H9 (cell line): ENCODE results near the gene OXSR1. TPM values are rescaled to one million over a fixed set of nuclear protein-coding genes. Genes with fewer than 3 reads are reported as not detected.

Experiments
- DNase-seq: peaks from one replicate; pipeline ENCODE4 v3.0.0-alpha.2; 2017
- H2AFZ ChIP-seq: one replicate; pipeline ENCODE4 v1.6.1; 2013; ENCODE audit warnings: mild to moderate bottlenecking, low read length, control low read depth, moderate library complexity
- H2AK5ac ChIP-seq: 2 replicates; pipeline ENCODE4 v1.6.1; 2013; ENCODE audit warnings: low read length, control low read depth, mixed read lengths; ENCODE audit not compliant: insufficient read length
- H2BK120ac ChIP-seq: one replicate; pipeline ENCODE4 v1.6.1; 2013; ENCODE audit warnings: low read depth, mild to moderate bottlenecking, low read length, control low read depth, inconsistent platforms; ENCODE audit not compliant: poor library complexity, severe bottlenecking
- H2BK12ac ChIP-seq: 2 replicates; pipeline ENCODE4 v1.6.1; 2013; ENCODE audit warnings: low read length, control low read depth, mixed read lengths, low read depth; ENCODE audit not compliant: insufficient read length
- H2BK15ac ChIP-seq: 2 replicates; pipeline ENCODE4 v1.6.1; 2013; ENCODE audit warnings: low read depth, low read length, control low read depth
- H2BK20ac ChIP-seq: one replicate; pipeline ENCODE4 v1.6.1; 2013; ENCODE audit warnings: low read depth, mild to moderate bottlenecking, low read length, control low read depth, inconsistent platforms; ENCODE audit not compliant: poor library complexity, severe bottlenecking
- H2BK5ac ChIP-seq: 2 replicates; pipeline ENCODE4 v1.6.1; 2013; ENCODE audit warnings: low read length, control low read depth, mixed read lengths; ENCODE audit not compliant: insufficient read length
- H3K14ac ChIP-seq: 2 replicates; pipeline ENCODE4 v1.6.1; 2013; ENCODE audit warnings: low read length, control low read depth; ENCODE audit not compliant: insufficient read depth
- H3K18ac ChIP-seq: 2 replicates; pipeline ENCODE4 v1.6.1; 2013; ENCODE audit warnings: low read depth, mild to moderate bottlenecking, mixed read lengths, low read length, control low read depth; ENCODE audit not compliant: insufficient read length
- H3K23ac ChIP-seq: 2 replicates; pipeline ENCODE4 v1.6.1; 2013; ENCODE audit warnings: low read length, control low read depth, mixed read lengths, low read depth; ENCODE audit not compliant: insufficient read length
- H3K23me2 ChIP-seq: 2 replicates; pipeline ENCODE4 v1.6.1; 2013; ENCODE audit warnings: low read depth, mild to moderate bottlenecking, mixed read lengths, low read length, control low read depth; ENCODE audit not compliant: insufficient read length, poor library complexity, severe bottlenecking
- H3K27ac ChIP-seq: 2 replicates; pipeline ENCODE4 v1.5.1; 2013; ENCODE audit warnings: low read length, control low read depth, mixed read lengths, low read depth; ENCODE audit not compliant: insufficient read length
- H3K27me3 ChIP-seq: 2 replicates; pipeline ENCODE4 v1.6.1; 2013; ENCODE audit warnings: low read length, control low read depth, inconsistent platforms; ENCODE audit not compliant: insufficient read depth
- H3K4ac ChIP-seq: 2 replicates; pipeline ENCODE4 v1.6.1; 2013; ENCODE audit warnings: low read depth, mild to moderate bottlenecking, control low read depth, inconsistent platforms, low read length, moderate library complexity
- H3K4me1 ChIP-seq: 2 replicates; pipeline ENCODE4 v1.6.1; 2013; ENCODE audit warnings: low read length, control low read depth, inconsistent platforms; ENCODE audit not compliant: insufficient read depth
- H3K4me2 ChIP-seq: 2 replicates; pipeline ENCODE4 v1.6.1; 2013; ENCODE audit warnings: low read length, control low read depth, mixed read lengths; ENCODE audit not compliant: insufficient read length, insufficient read depth
- H3K56ac ChIP-seq: 2 replicates; pipeline ENCODE4 v1.6.1; 2013; ENCODE audit warnings: low read depth, mild to moderate bottlenecking, mixed read lengths, low read length, control low read depth; ENCODE audit not compliant: insufficient read length
- H3K79me1 ChIP-seq: 2 replicates; pipeline ENCODE4 v1.6.1; 2013; ENCODE audit warnings: low read depth, mild to moderate bottlenecking, moderate library complexity, low read length, control low read depth, inconsistent platforms; ENCODE audit not compliant: insufficient read depth, poor library complexity, severe bottlenecking
- H3K79me2 ChIP-seq: 2 replicates; pipeline ENCODE4 v1.6.1; 2013; ENCODE audit warnings: low read length, control low read depth, inconsistent platforms; ENCODE audit not compliant: insufficient read depth
- H3K9ac ChIP-seq: 2 replicates; pipeline ENCODE4 v1.6.1; 2013; ENCODE audit warnings: low read length, control low read depth, mixed read lengths; ENCODE audit not compliant: insufficient read length; ENCODE audit errors: extremely low read depth
- H3K9me3 ChIP-seq: one replicate; pipeline ENCODE4 v1.6.1; 2013; ENCODE audit warnings: low read depth, low read length, inconsistent platforms; ENCODE audit not compliant: control insufficient read depth
- H3T11ph ChIP-seq: one replicate; pipeline ENCODE4 v1.6.1; 2013; ENCODE audit warnings: mild to moderate bottlenecking, low read length, control low read depth, inconsistent platforms
- H4K20me1 ChIP-seq: one replicate; pipeline ENCODE4 v1.6.1; 2013; ENCODE audit not compliant: control insufficient read depth, insufficient read length, insufficient read depth
- H4K5ac ChIP-seq: 2 replicates; pipeline ENCODE4 v1.6.1; 2013; ENCODE audit warnings: low read depth, mild to moderate bottlenecking, mixed read lengths, low read length, control low read depth; ENCODE audit not compliant: insufficient read length
- H4K8ac ChIP-seq: replicated peaks from 2 replicates; pipeline ENCODE4 v1.6.1; 2013; ENCODE audit warnings: low read length, control low read depth, mixed read lengths, low read depth; ENCODE audit not compliant: insufficient read length
- H4K91ac ChIP-seq: 2 replicates; pipeline ENCODE4 v1.6.1; 2013; ENCODE audit warnings: low read depth, mild to moderate bottlenecking, moderate library complexity, mixed read lengths, low read length, control low read depth; ENCODE audit not compliant: insufficient read length
- H3K27ac Mint-ChIP-seq, 3 experiments: 2 replicates in 2 of 3; 3 replicates in 1 of 3; pipeline ENCODE4 v1.8.0; 2020 to 2021; ENCODE audit warnings: mixed read lengths in 3 of 3, mild to moderate bottlenecking in 1 of 3, moderate library complexity in 1 of 3
- H3K27me3 Mint-ChIP-seq: 2 replicates; pipeline ENCODE4 v1.8.0; 2021; ENCODE audit warnings: low read depth, mild to moderate bottlenecking, moderate library complexity, mixed read lengths
- H3K36me3 Mint-ChIP-seq, 3 experiments: 2 replicates in 2 of 3; 3 replicates in 1 of 3; pipeline ENCODE4 v1.8.0; 2020 to 2021; ENCODE audit warnings: low read depth in 3 of 3, mixed read lengths in 3 of 3; ENCODE audit not compliant: insufficient read depth in 1 of 3
- H3K4me1 Mint-ChIP-seq, 2 experiments: 2 replicates each; pipeline ENCODE4 v1.8.0; 2020; ENCODE audit warnings: mixed read lengths in 2 of 2
- H3K4me3 Mint-ChIP-seq, 2 experiments: 2 replicates in 1 of 2; 3 replicates in 1 of 2; pipeline ENCODE4 v1.8.0; 2020 to 2021; ENCODE audit warnings: mild to moderate bottlenecking in 2 of 2, mixed read lengths in 2 of 2, moderate library complexity in 1 of 2
- H3K9me3 Mint-ChIP-seq, 2 experiments: 2 replicates in 1 of 2; 3 replicates in 1 of 2; pipeline ENCODE4 v1.8.0; 2020; ENCODE audit warnings: mild to moderate bottlenecking in 2 of 2, mixed read lengths in 2 of 2, moderate library complexity in 1 of 2
- CTCF ChIP-seq: fragments of 200-600 bp; sonication (generic); conservative IDR thresholded peaks from 3 replicates; pipeline ENCODE4 v1.8.0; 2021; ENCODE audit warnings: antibody characterized with exemption, mild to moderate bottlenecking
- WGBS: extraction: QIAGEN DNeasy Blood & Tissue Kit; methylation state at CpG from one replicate; pipeline ENCODE4 v1.1.7; 2013; ENCODE audit warnings: missing lambda C conversion rate, low lambda C conversion rate, mixed read lengths; ENCODE audit not compliant: insufficient read length; ENCODE audit errors: extremely low coverage; 5-methylcytosine and 5-hydroxymethylcytosine counted together
- total RNA-seq: library from RNA; stranded (reverse); gene quantifications from 2 replicates; pipeline ENCODE4 v1.2.1, GENCODE V29; 2021

The OXSR1 gene
- total RNA-seq, 1 experiment from 2014 or later: 54.1 TPM

GRCh38 chr3:38137615-38138348 is 27.6 kb upstream of the OXSR1 start:
- no peak overlapping the region for H2AFZ ChIP-seq
- no peaks in the 10 kb centered on the region for H3K79me2 ChIP-seq
- no peak overlapping the region for H3K27ac ChIP-seq
- H3K9ac ChIP-seq: peak overlapping the region; percentile 42
- no peak overlapping the region for H3T11ph ChIP-seq
- H2AK5ac ChIP-seq: no peak overlapping the region
- no peak overlapping the region for H2BK15ac ChIP-seq
- no peak overlapping the region for H4K91ac ChIP-seq
- no peak overlapping the region for H2BK120ac ChIP-seq
- H4K20me1 ChIP-seq: no peaks in the 10 kb centered on the region
- no CpG with 5 or more reads among the region's 22 CpGs for WGBS
- Mint-ChIP-seq H3K27ac (peak overlapping the region; percentile 84 to 96 (median 96)), H3K4me3 (peak overlapping the region; percentile 91 to 92), H3K36me3 (peaks cover 29 to 55% (median 30%) of the 10 kb centered on the region in 3 experiments), H3K27me3 (no peaks in the 10 kb centered on the region; the same call in 1 of the 2 replicates), H3K4me1 (peaks cover 37 to 42% of the 10 kb centered on the region in 2 experiments), H3K9me3 (no peaks in the 10 kb centered on the region; a peak in 1 of 5 replicates)
- H3K14ac ChIP-seq: no peak overlapping the region
- DNase-seq: peak; percentile 65
- H2BK5ac ChIP-seq: no peak overlapping the region
- no peaks in the 10 kb centered on the region for H3K27me3 ChIP-seq
- no peak overlapping the region for H4K8ac ChIP-seq
- H3K18ac ChIP-seq: peak overlapping the region; percentile 53
- H3K23me2 ChIP-seq: peaks cover 18% of the 10 kb centered on the region
- no peaks in the 10 kb centered on the region for H3K79me1 ChIP-seq
- no peak overlapping the region for H3K23ac ChIP-seq
- H3K4me2 ChIP-seq: peak overlapping the region; percentile 80
- H2BK12ac ChIP-seq: no peak overlapping the region
- H3K56ac ChIP-seq: no peak overlapping the region
- no peak overlapping the region for H2BK20ac ChIP-seq
- peak; percentile 47 for TF ChIP-seq CTCF
- H4K5ac ChIP-seq: no peak overlapping the region
- no peaks in the 10 kb centered on the region for H3K9me3 ChIP-seq
- H3K4me1 ChIP-seq: peaks cover 8% of the 10 kb centered on the region; the same call in 1 of the 2 replicates
- no peak overlapping the region for H3K4ac ChIP-seq
